ENCODE data around the gene EXT2.

EXT2 gene

DNA sequence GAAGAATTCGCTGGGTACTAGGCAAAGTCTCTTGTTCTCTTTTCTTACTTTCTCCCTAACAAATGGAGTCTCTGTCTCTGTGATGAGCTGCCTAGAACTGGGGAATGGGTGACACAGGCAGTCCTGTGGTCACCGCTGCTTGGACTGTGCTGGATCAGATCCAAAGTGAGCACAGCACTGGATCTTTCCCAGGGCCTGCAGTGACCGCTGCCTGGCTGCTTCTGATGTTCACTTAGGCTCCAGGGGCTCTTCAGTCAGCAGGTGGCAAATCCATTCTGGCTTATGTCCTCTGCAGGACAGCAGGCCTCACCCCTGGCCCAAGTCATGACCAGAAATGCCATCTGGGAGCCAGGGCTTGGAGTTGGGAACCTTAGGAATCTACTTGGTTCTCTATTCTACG lies 61.5 kb downstream of the EXT2 start:
- H3K4me1 ChIP-seq (ENCODE audit: control insufficient read depth, low read depth, low read length) = no peaks in the 10 kb centered on the region
- H3K9ac ChIP-seq (ENCODE audit: low read length) = no peak overlapping the region
- H3K27me3 ChIP-seq (ENCODE audit: control insufficient read depth, insufficient read depth, low read length) = no peaks in the 10 kb centered on the region
- no peak overlapping the region for H3K4me3 ChIP-seq (ENCODE audit: low read length)
- no peaks in the 10 kb centered on the region for H3K36me3 ChIP-seq (ENCODE audit: control insufficient read depth, low read depth, low read length)
- H3K9me3 ChIP-seq (ENCODE audit: control insufficient read depth, low read depth, low read length) = peaks cover 5% of the 10 kb centered on the region
- H3K27ac ChIP-seq (ENCODE audit: low read length) = no peak overlapping the region

DNA sequence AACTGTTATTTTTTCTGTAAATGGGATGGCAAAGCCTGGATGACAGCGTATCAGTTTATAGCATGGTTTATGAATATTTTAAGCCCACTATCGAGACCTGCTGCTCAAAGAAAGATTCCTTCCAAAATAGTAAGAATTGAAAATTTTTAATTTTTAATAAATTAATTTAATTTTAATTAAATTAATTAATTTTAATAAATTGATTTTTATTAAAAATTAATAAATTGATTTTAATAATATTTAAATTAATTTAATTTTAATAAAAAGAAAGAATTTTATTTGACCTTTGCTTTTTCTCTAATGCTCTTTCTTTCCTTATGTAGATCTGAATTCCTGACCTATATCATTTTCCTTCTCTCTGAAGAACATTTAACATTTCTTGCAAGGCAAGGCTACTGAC lies 62.9 kb downstream of the EXT2 start:
- Histone ChIP-seq H3K9ac (ENCODE audit: low read length) (no peak overlapping the region), H3K36me3 (ENCODE audit: control insufficient read depth, low read depth, low read length) (no peaks in the 10 kb centered on the region), H3K4me1 (ENCODE audit: control insufficient read depth, low read depth, low read length) (no peaks in the 10 kb centered on the region), H3K27ac (ENCODE audit: low read length) (no peak overlapping the region), H3K4me3 (ENCODE audit: low read length) (no peak overlapping the region), H3K27me3 (ENCODE audit: control insufficient read depth, insufficient read depth, low read length) (no peaks in the 10 kb centered on the region), H3K9me3 (ENCODE audit: control insufficient read depth, low read depth, low read length) (no peaks in the 10 kb centered on the region)

DNA sequence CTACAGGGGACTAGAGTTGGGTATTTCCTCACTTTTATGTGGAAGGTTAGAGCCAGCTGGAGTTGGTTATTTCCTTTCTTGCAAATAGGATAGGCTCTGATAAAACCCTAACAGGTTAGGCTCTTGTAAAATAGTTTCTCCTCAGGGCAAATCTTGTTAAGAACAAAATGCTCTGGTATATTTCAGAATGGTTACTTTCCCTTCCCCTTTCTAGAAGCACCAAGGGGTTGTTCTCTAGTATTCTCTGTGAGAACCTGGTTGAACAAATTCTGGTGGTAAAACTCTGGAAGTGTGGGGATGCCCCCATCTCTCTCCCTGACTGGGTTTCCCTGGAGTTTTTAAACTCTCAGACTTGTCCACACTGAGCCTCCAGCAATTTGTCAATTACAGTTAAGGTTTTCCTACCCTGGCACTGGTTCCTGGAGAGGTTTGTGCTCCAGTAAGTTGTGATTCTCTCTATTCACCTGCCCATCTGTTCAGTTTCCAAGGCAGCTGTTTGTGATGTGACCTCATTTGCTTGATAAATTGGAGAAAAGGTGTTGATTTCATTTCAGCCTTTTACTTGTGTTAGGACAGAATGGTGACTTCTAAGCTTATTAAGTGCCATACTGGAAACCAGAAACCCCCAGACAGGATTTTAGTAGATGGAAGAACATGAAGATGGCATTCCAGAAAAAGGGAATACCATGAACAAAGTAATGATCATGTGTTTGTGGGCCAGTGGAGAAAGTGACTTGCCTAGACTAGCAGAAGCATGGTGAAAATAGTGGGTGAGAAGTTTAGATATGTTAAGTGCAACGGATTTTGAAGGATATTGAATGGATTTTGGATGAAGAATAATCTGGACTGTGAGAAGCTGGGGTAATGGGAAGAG lies 64.6 kb downstream of the EXT2 start:
- Histone ChIP-seq H3K27ac (ENCODE audit: low read length) (no peak overlapping the region), H3K27me3 (ENCODE audit: control insufficient read depth, insufficient read depth, low read length) (no peaks in the 10 kb centered on the region), H3K4me3 (ENCODE audit: low read length) (no peak overlapping the region), H3K9me3 (ENCODE audit: control insufficient read depth, low read depth, low read length) (no peaks in the 10 kb centered on the region), H3K36me3 (ENCODE audit: control insufficient read depth, low read depth, low read length) (no peaks in the 10 kb centered on the region), H3K9ac (ENCODE audit: low read length) (no peak overlapping the region), H3K4me1 (ENCODE audit: control insufficient read depth, low read depth, low read length) (no peaks in the 10 kb centered on the region)

DNA sequence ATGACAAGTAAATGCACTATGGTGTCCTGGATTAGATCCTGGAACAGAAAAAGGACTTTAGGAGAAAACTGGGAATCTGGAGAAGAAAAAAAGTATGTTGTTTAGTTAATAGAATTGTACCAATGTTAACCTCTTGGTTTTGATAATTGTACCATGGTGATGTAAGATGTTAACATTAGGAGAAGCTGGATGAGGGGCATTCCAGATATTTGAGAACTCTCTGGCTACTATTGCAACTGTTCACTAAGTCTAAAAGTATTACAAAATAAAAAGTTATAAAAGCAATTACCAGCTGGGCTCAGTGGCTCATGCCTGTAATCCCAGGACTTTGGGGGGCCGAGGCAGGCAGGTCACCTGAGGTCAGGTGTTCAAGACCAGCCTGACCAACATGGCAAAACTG lies 66.5 kb downstream of the EXT2 start:
- Histone ChIP-seq H3K36me3 (ENCODE audit: control insufficient read depth, low read depth, low read length) (no peaks in the 10 kb centered on the region), H3K27me3 (ENCODE audit: control insufficient read depth, insufficient read depth, low read length) (no peaks in the 10 kb centered on the region), H3K9ac (ENCODE audit: low read length) (no peak overlapping the region), H3K9me3 (ENCODE audit: control insufficient read depth, low read depth, low read length) (no peaks in the 10 kb centered on the region), H3K4me3 (ENCODE audit: low read length) (no peak overlapping the region), H3K27ac (ENCODE audit: low read length) (no peak overlapping the region), H3K4me1 (ENCODE audit: control insufficient read depth, low read depth, low read length) (no peaks in the 10 kb centered on the region)

DNA sequence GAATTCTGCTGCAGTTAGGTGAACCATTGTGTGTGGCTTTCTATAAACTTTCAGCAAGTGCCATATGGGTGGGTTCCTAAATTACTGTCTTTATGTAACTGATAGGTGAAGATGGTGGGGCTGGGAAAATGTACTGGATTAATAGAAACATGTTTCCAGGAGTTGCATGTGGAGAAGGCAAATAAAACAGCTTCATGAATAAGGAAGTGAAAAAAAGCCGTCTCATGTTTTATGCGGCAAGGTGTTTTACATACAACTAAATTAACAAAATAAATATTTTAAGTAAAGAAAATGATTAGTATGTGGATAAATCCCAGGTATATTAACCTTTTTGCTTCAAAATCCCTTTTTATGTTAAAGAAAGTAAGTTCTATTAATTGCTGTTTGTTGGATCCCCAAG lies 67.2 kb downstream of the EXT2 start:
- H3K9ac ChIP-seq (ENCODE audit: low read length) = no peak overlapping the region
- no peaks in the 10 kb centered on the region for H3K4me1 ChIP-seq (ENCODE audit: control insufficient read depth, low read depth, low read length)
- H3K9me3 ChIP-seq (ENCODE audit: control insufficient read depth, low read depth, low read length) = no peaks in the 10 kb centered on the region
- H3K27ac ChIP-seq (ENCODE audit: low read length) = no peak overlapping the region
- H3K36me3 ChIP-seq (ENCODE audit: control insufficient read depth, low read depth, low read length) = no peaks in the 10 kb centered on the region
- no peak overlapping the region for H3K4me3 ChIP-seq (ENCODE audit: low read length)
- H3K27me3 ChIP-seq (ENCODE audit: control insufficient read depth, insufficient read depth, low read length) = no peaks in the 10 kb centered on the region

DNA sequence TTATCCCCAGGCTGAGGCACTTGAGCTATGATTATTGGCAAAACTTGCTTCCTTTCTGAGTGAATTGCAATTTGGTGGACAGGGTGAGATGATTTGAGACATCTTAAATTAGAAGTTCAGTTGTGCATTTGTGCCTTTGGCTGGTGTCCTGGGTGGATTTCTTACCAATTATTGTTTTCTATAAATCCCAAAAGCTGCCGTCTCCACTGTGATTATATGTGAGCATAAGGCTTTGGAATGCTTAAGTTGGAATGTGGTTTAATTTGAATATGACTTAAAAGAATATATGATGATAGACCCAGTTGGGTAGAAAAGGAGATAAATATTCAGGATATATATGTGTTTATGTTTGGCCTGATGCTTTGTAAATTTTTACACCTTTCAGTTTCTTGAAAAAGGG lies 70.0 kb downstream of the EXT2 start:
- H3K27me3 ChIP-seq (ENCODE audit: control insufficient read depth, insufficient read depth, low read length) = no peaks in the 10 kb centered on the region
- H3K9me3 ChIP-seq (ENCODE audit: control insufficient read depth, low read depth, low read length) = no peaks in the 10 kb centered on the region
- no peaks in the 10 kb centered on the region for H3K36me3 ChIP-seq (ENCODE audit: control insufficient read depth, low read depth, low read length)
- H3K9ac ChIP-seq (ENCODE audit: low read length) = no peak overlapping the region
- H3K27ac ChIP-seq (ENCODE audit: low read length) = no peak overlapping the region
- no peak overlapping the region for H3K4me3 ChIP-seq (ENCODE audit: low read length)
- no peaks in the 10 kb centered on the region for H3K4me1 ChIP-seq (ENCODE audit: control insufficient read depth, low read depth, low read length)

DNA sequence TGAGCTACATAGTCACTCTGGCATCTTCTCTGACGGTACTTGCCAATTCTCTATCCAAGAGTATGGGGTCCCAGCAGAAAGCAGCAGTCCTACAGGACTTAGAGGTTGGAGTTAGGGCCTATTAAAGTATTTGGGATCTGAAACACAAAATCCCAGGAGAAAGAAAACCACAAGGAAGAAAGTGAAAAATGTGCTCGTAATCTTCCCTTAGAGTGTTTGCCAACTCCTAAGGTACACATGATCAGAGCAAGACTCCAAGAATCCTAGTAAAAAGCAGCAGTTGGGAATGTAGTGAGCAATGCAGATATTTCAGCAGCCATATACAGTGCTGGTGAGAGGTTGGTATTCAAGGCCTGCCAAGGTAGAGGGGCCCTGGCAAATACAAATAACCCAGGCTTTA lies 71.6 kb downstream of the EXT2 start:
- Histone ChIP-seq H3K27ac (ENCODE audit: low read length) (no peak overlapping the region), H3K27me3 (ENCODE audit: control insufficient read depth, insufficient read depth, low read length) (no peaks in the 10 kb centered on the region)

DNA sequence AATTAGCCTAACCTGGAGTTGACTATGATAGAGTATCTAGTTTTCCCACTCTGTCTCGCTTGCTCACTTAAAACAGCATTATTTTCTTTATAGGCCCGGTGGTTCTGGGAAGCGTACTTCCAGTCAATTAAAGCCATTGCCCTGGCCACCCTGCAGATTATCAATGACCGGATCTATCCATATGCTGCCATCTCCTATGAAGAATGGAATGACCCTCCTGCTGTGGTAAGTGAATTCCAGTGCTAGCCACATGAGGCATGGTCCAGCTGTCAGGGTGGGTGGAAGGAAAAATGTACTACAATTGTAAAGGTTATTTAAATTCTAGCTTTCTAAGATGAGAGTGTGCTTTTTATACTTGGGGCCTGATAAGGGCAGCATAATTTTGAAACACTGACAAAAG lies 76.0 kb downstream of the EXT2 start:
- Histone ChIP-seq H3K9ac (ENCODE audit: low read length) (no peak overlapping the region), H3K4me3 (ENCODE audit: low read length) (no peak overlapping the region), H3K27ac (ENCODE audit: low read length) (no peak overlapping the region)

More for the DNA sequence above, 71.6 kb downstream of the EXT2 start:
- H3K4me3 ChIP-seq (ENCODE audit: low read length) = no peak overlapping the region
- no peaks in the 10 kb centered on the region for H3K36me3 ChIP-seq (ENCODE audit: control insufficient read depth, low read depth, low read length)
- H3K9me3 ChIP-seq (ENCODE audit: control insufficient read depth, low read depth, low read length) = no peaks in the 10 kb centered on the region
- H3K4me1 ChIP-seq (ENCODE audit: control insufficient read depth, low read depth, low read length) = peaks cover 13% of the 10 kb centered on the region
- no peak overlapping the region for H3K9ac ChIP-seq (ENCODE audit: low read length)

DNA sequence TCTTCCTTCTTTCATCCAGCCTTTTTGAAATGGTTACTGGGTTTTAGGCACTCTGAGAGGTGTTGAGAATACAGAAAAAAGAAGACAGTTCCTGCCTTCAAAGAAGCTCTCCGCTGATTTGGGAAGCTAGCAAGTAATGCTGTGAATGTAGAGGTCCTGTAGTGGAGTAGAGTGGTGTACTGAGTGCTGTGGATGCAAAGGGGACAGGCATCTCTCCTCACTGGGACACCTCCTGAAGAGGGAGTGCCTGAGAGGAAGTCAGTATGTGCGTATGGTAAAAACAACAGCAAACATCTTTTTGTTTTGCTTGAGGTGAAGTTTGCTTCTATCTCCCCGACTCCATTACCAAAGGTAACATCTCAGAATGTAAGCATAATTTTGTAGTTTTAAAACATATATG lies 77.5 kb downstream of the EXT2 start:
- Histone ChIP-seq H3K4me3 (ENCODE audit: low read length) (no peak overlapping the region), H3K27me3 (ENCODE audit: control insufficient read depth, insufficient read depth, low read length) (no peaks in the 10 kb centered on the region), H3K27ac (ENCODE audit: low read length) (no peak overlapping the region), H3K36me3 (ENCODE audit: control insufficient read depth, low read depth, low read length) (no peaks in the 10 kb centered on the region), H3K4me1 (ENCODE audit: control insufficient read depth, low read depth, low read length) (peaks cover 19% of the 10 kb centered on the region), H3K9me3 (ENCODE audit: control insufficient read depth, low read depth, low read length) (no peaks in the 10 kb centered on the region), H3K9ac (ENCODE audit: low read length) (no peak overlapping the region)

More for the DNA sequence above, 76.0 kb downstream of the EXT2 start:
- no peaks in the 10 kb centered on the region for H3K36me3 ChIP-seq (ENCODE audit: control insufficient read depth, low read depth, low read length)
- no peaks in the 10 kb centered on the region for H3K27me3 ChIP-seq (ENCODE audit: control insufficient read depth, insufficient read depth, low read length)
- H3K9me3 ChIP-seq (ENCODE audit: control insufficient read depth, low read depth, low read length) = no peaks in the 10 kb centered on the region
- peaks cover 16% of the 10 kb centered on the region for H3K4me1 ChIP-seq (ENCODE audit: control insufficient read depth, low read depth, low read length)

DNA sequence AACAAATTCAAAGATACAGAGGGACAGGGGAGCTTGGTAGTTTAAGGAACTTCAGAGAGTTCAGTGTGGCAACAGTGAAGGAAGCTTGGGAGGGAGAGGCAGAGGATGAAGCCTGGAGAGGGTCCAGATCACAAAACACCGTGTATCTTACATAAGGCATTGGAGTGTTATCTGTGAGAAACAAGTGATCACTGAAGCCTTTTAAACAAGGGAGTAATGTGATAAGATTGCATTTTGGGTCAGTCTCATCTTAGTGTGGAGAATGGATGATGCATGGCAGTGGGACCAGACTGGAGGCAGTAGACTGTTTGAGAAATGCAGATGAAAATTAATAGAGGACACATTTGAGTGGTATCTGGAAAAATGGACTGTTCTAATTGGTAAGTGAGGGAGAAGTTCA lies 79.4 kb downstream of the EXT2 start:
- H3K4me3 ChIP-seq (ENCODE audit: low read length) = no peak overlapping the region
- H3K9me3 ChIP-seq (ENCODE audit: control insufficient read depth, low read depth, low read length) = no peaks in the 10 kb centered on the region
- no peak overlapping the region for H3K9ac ChIP-seq (ENCODE audit: low read length)
- H3K27me3 ChIP-seq (ENCODE audit: control insufficient read depth, insufficient read depth, low read length) = no peaks in the 10 kb centered on the region
- H3K36me3 ChIP-seq (ENCODE audit: control insufficient read depth, low read depth, low read length) = no peaks in the 10 kb centered on the region
- no peak overlapping the region for H3K27ac ChIP-seq (ENCODE audit: low read length)
- H3K4me1 ChIP-seq (ENCODE audit: control insufficient read depth, low read depth, low read length) = peaks cover 34% of the 10 kb centered on the region

DNA sequence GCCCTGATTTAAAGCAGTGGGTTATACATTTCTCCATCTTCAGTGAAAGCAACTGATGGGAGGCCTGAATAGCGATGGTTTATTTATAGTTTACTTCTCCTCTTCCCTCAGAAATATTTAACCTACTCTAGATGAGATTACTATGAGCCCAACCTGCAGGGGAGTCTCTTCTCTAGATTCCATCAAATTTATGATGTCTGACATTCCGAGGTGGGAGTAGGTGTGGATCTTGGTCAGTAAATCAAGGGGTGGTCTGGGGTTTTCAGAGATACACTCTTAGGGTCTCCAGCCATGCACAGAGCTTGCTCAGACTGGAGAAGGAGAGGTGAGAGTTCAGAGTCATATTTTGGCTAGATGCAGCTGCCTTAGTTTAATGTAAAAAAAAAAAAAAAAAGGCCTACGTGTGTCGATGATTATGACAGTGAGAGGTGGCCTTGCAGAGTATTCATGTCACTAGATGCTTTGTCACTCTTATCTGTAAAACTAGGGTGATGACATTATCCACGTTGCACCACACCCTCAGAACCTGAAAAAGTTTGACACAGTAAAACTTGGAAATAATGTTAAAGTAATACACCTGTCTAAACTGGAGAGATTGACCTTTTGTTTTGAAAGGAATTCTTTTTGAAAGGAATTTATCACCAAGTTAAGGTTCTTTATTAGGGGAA lies 81.2 kb downstream of the EXT2 start:
- Histone ChIP-seq H3K9me3 (ENCODE audit: control insufficient read depth, low read depth, low read length) (no peaks in the 10 kb centered on the region), H3K4me3 (ENCODE audit: low read length) (no peak overlapping the region), H3K4me1 (ENCODE audit: control insufficient read depth, low read depth, low read length) (peaks cover 24% of the 10 kb centered on the region), H3K27me3 (ENCODE audit: control insufficient read depth, insufficient read depth, low read length) (no peaks in the 10 kb centered on the region), H3K27ac (ENCODE audit: low read length) (no peak overlapping the region), H3K9ac (ENCODE audit: low read length) (no peak overlapping the region), H3K36me3 (ENCODE audit: control insufficient read depth, low read depth, low read length) (no peaks in the 10 kb centered on the region)

DNA sequence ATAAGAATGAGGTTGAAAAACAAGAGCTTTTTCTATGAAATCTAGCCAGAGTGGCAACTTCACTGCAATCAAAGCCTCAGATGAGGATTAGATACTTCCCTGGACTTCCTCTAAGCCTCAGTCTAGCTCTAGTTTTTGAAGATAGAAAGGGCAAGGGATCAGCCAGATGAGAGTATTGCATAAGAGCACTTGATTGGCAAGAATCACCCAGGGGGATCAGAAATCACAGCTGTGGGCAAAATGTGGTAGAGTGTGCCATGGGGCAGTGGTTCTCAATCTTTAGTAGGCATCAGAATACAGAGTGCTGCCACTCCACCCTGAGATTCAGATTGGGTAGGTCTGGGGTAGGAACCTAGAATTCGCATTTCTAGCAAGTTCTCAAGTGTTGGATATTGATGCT lies 82.4 kb downstream of the EXT2 start:
- Histone ChIP-seq H3K4me3 (ENCODE audit: low read length) (no peak overlapping the region), H3K9ac (ENCODE audit: low read length) (no peak overlapping the region), H3K36me3 (ENCODE audit: control insufficient read depth, low read depth, low read length) (no peaks in the 10 kb centered on the region), H3K9me3 (ENCODE audit: control insufficient read depth, low read depth, low read length) (no peaks in the 10 kb centered on the region), H3K27ac (ENCODE audit: low read length) (no peak overlapping the region), H3K4me1 (ENCODE audit: control insufficient read depth, low read depth, low read length) (peaks cover 19% of the 10 kb centered on the region), H3K27me3 (ENCODE audit: control insufficient read depth, insufficient read depth, low read length) (no peaks in the 10 kb centered on the region)

Data from iPS-18a (cell line).